BJ (cell line): ENCODE results near the gene C1QBP. TPM values are rescaled to one million over a fixed set of nuclear protein-coding genes. Genes with fewer than 3 reads are reported as not detected.
A peak's percentile ranks its signal among the peaks of the same experiment; 100 is the strongest.

Experiments used
- CTCF ChIA-PET: fragments of 350-600 bp; formaldehyde crosslinking; extraction: SDS; loops from one replicate; lab custom pipeline; 2021; ENCODE audit warnings: antibody characterized with exemption, inconsistent platforms; lab: Yijun Ruan, JAX
- POLR2A ChIA-PET: fragments of 300-600 bp; sonication (Branson Sonifier 250); formaldehyde crosslinking; extraction: SDS; loops from one replicate; lab custom pipeline; 2021; ENCODE audit warnings: antibody characterized with exemption; lab: Charles Lee
- DNase-seq: peaks from one replicate; pipeline ENCODE4 v3.0.0-alpha.2; 2011; ENCODE audit warnings: low read depth
- H3K27me3 ChIP-seq: 2 replicates; pipeline ENCODE4 v1.6.0; 2011; ENCODE audit warnings: low read length; ENCODE audit not compliant: control insufficient read depth, insufficient read depth
- H3K36me3 ChIP-seq: 2 replicates; pipeline ENCODE4 v1.5.1; 2011; ENCODE audit warnings: low read length; ENCODE audit not compliant: control insufficient read depth, insufficient read depth
- H3K4me3 ChIP-seq: 2 replicates; pipeline ENCODE4 v1.5.1; 2011; ENCODE audit warnings: low read depth, mild to moderate bottlenecking, control low read depth, low read length
- polyA plus RNA-seq: library from polyadenylated mRNA; depleted of rRNA; stranded (reverse); fragments of >200 nt; gene quantifications from 2 replicates; pipeline ENCODE4 v1.2.3, GENCODE V29; 2011
- TF ChIP-seq, protein P1 (sequence below): IDR thresholded peaks from 2 replicates; pipeline ENCODE4 v1.5.1; 2011; ENCODE audit warnings: low read depth, mild to moderate bottlenecking, control low read depth, inconsistent platforms, low read length, moderate library complexity; ENCODE audit not compliant: insufficient read depth

C1QBP gene
- polyA plus RNA-seq, 1 experiment: 63.8 TPM

DNA sequence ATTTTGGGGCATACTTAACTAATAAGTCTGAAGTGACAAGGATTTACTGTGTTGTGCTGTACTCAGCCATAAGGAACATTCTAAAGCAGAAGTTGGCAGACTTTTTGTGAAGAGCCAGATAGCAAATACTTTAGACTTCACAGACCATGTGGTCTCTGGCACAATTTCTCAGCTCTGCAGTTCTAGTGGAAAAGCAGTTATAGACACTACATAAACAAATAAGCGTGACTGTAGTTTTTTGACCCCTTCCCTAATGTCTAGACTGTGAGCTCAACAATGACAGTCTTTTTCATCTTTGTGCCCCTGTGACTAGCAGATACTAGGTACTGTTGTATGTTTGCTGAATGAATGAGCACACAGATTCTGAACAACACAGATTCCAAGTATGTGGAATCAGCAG is 14.0 kb downstream of the C1QBP start:
- POLR2A ChIA-PET: no interaction called here
- H3K4me3 ChIP-seq: no peak overlapping the region
- H3K27me3 ChIP-seq: no peaks in the 10 kb centered on the region
- DNase-seq: no peak
- TF ChIP-seq, protein P1, sequence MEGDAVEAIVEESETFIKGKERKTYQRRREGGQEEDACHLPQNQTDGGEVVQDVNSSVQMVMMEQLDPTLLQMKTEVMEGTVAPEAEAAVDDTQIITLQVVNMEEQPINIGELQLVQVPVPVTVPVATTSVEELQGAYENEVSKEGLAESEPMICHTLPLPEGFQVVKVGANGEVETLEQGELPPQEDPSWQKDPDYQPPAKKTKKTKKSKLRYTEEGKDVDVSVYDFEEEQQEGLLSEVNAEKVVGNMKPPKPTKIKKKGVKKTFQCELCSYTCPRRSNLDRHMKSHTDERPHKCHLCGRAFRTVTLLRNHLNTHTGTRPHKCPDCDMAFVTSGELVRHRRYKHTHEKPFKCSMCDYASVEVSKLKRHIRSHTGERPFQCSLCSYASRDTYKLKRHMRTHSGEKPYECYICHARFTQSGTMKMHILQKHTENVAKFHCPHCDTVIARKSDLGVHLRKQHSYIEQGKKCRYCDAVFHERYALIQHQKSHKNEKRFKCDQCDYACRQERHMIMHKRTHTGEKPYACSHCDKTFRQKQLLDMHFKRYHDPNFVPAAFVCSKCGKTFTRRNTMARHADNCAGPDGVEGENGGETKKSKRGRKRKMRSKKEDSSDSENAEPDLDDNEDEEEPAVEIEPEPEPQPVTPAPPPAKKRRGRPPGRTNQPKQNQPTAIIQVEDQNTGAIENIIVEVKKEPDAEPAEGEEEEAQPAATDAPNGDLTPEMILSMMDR: no peak
- CTCF ChIA-PET: interaction anchor here (1.3 to 3.7 kb wide), 2 partner anchors 8 to 14 kb away, joined by 4 to 22 read pairs; partner anchors contain the start of gene C1QBP
- peaks cover 4% of the 10 kb centered on the region for H3K36me3 ChIP-seq

DNA sequence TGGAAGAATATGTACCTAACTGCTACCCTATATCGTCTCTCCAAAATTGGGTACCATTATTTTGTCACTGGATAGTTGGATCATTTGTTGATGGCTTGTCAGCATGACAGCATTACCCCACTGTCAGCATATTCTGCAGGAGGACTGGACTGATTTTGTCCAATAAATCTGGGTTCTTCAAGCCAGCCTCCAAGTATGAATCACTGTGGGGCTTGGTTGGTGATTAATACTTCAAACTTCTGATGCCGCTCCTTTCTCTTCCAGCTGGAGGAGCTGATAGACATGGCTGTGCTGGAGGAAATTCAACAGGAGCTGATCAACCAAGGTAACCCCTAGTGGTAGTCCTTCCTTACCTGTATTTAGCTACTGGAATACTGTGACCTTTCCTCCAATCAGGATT is 16.4 kb downstream of the C1QBP start:
- ChIA-PET POLR2A (interaction anchor here (1.0 kb wide), 1 partner anchor 14 kb away, joined by 4 read pairs; no protein-coding TSS in a partner anchor), CTCF (interaction anchor here (0.8 to 3.7 kb wide), 3 partner anchors 9 to 16 kb away, joined by 3 to 22 read pairs (median 4); partner anchors contain the start of gene C1QBP)
- Histone ChIP-seq H3K27me3 (no peaks in the 10 kb centered on the region), H3K36me3 (peaks cover 4% of the 10 kb centered on the region), H3K4me3 (no peak overlapping the region)
- TF ChIP-seq, protein P1: peak; percentile 23; the same call in 1 of the 2 replicates
- DNase-seq: no peak

DNA sequence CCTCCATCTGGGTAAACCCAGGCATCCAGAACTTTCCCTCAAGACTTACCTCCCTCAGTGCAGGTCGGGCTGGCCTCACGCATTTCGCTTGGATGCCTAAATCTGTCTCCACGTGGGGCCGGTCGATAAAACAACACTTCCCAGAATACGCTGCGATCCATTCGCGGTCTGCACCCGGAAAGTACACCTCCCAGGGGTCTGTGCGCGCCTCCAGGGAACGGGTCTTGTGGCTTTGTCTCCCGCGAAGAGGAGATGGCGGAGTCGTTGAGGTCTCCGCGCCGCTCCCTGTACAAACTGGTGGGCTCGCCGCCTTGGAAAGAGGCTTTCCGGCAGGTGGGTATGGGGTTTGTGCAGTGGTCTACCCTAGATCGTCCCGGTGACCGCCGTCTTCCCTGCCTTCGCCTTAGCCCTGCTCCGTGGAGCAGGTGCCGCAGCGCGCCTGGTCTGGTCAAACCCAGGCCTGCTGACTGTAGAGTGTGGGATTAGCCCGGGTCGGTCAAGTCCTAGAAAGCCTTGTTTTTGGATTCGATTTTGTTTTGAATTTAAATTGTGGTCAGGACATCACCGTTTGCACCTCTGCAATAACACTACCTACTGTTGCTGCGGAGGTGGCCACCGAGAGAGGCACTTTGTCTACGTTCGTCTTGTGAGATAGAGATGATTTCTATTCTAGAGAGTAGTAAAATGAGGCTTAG is 18.8 kb downstream of the C1QBP start, which contains the start of gene RPAIN:
Gene RPAIN (plus strand): TSS at position 224 of the 695 bp plus-strand sequence. CDS start 29 bp downstream, at position 253.
- TF ChIP-seq, protein P1: no peak
- H3K4me3 ChIP-seq: peak within 1 kb of the TSS; percentile 65
- DNase-seq: no peak
- H3K36me3 ChIP-seq: peaks cover 4% of the 10 kb centered on the region
- ChIA-PET CTCF (interaction anchor here (0.9 to 1.2 kb wide), 3 partner anchors 19 to 192 kb away, joined by 3 to 6 read pairs (median 6); partner anchors contain the start of gene C1QBP), POLR2A (no interaction called here)
- no peaks in the 10 kb centered on the region for H3K27me3 ChIP-seq

DNA sequence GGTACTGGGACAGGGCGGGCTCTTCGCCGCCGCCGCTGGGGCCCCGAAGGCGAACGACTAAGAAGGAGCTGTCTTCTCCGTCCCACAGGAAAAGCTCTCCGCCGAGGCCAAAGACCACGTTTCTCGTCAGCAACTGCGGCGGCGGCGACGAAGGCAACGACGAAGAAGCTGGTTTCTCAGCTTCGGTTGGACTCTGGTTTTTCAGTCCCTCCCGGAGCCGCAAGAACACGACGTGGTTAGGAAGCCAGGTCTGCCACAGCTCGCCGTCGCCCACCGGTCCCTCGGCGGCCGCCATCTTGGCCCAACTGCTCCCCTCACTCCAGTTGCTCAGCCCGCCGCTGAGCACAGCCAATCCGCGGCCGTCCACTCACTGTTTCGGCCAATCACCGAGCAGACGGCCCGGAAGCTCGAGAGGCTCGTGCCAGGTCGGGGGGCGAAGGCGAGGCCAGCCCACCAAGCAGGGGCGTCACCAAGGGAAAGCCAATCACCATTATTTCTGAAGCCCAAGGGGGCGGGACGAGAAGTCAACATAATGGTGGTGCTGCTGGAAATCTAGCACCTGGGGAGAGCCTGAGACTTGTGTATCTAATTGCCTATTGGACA is 19.5 kb downstream of the C1QBP start, which contains the start of gene NUP88:
Gene NUP88 (minus strand): TSS at position 307 of the 603 bp plus-strand sequence. CDS start 12 bp downstream, at position 295.
- peak; percentile 90 for DNase-seq
- Histone ChIP-seq H3K36me3 (peaks cover 4% of the 10 kb centered on the region), H3K27me3 (no peaks in the 10 kb centered on the region), H3K4me3 (peak within 1 kb of the TSS; percentile 65)
- ChIA-PET CTCF (interaction anchor here (0.7 to 1.2 kb wide), 4 partner anchors 19 to 191 kb away, joined by 3 to 6 read pairs (median 4); partner anchors contain the start of gene C1QBP), POLR2A (interaction anchor here (0.6 kb wide), 1 partner anchor 108 kb away, joined by 3 read pairs; no protein-coding TSS in a partner anchor)
- TF ChIP-seq, protein P1: no peak
